DOHH2 (cell line): ENCODE data around the gene MYO5C.
A peak's percentile ranks its signal among the peaks of the same experiment; 100 is the strongest.

Source experiments
- H3F3A ChIP-seq: fragments of 200-600 bp; sonication (generic), shearing (Covaris generic); 2 replicates; pipeline ENCODE4 v1.6.0; 2016; ENCODE audit warnings: antibody characterized with exemption, mild to moderate bottlenecking; ENCODE audit not compliant: control insufficient read depth, insufficient read depth
- H3K27ac ChIP-seq: fragments of 200-600 bp; sonication (generic); 2 replicates; pipeline ENCODE4 v1.5.1; 2014; ENCODE audit warnings: low read depth, mild to moderate bottlenecking, low read length, moderate library complexity
- H3K27me3 ChIP-seq: fragments of 200-600 bp; sonication (generic); 2 replicates; pipeline ENCODE4 v1.6.1; 2014; ENCODE audit warnings: mild to moderate bottlenecking, low read length, mixed read lengths; ENCODE audit not compliant: control insufficient read depth
- H3K36me3 ChIP-seq: fragments of 200-600 bp; sonication (generic); 2 replicates; pipeline ENCODE4 v1.6.1; 2014; ENCODE audit warnings: mild to moderate bottlenecking, low read length, moderate library complexity, mixed read lengths; ENCODE audit not compliant: control insufficient read depth
- H3K4me1 ChIP-seq: fragments of 200-600 bp; sonication (generic); 2 replicates; pipeline ENCODE4 v1.6.1; 2014; ENCODE audit warnings: mild to moderate bottlenecking, low read length, mixed read lengths; ENCODE audit not compliant: control insufficient read depth
- H3K4me2 ChIP-seq: fragments of 200-600 bp; sonication (generic); 2 replicates; pipeline ENCODE4 v1.6.0; 2014; ENCODE audit warnings: mild to moderate bottlenecking, low read length, moderate library complexity
- H3K4me3 ChIP-seq: fragments of 200-600 bp; sonication (generic); 2 replicates; pipeline ENCODE4 v1.5.1; 2014; ENCODE audit warnings: mild to moderate bottlenecking, low read length, mixed read lengths
- H3K79me2 ChIP-seq: fragments of 200-600 bp; sonication (generic); 2 replicates; pipeline ENCODE4 v1.6.1; 2014; ENCODE audit warnings: mild to moderate bottlenecking, low read length, mixed read lengths; ENCODE audit not compliant: control insufficient read depth
- H3K9me2 ChIP-seq: fragments of 200-600 bp; sonication (generic); replicated peaks from 2 replicates; pipeline ENCODE4 v1.6.1; 2014; ENCODE audit warnings: mild to moderate bottlenecking, low read length, mixed read lengths; ENCODE audit not compliant: control insufficient read depth
- H3K9me3 ChIP-seq: fragments of 200-600 bp; sonication (generic); 2 replicates; pipeline ENCODE4 v1.6.1; 2014; ENCODE audit warnings: antibody characterized with exemption, low read length, mixed read lengths; ENCODE audit not compliant: control insufficient read depth, insufficient read depth
- H4K20me1 ChIP-seq: fragments of 200-600 bp; sonication (generic); 2 replicates; pipeline ENCODE4 v1.6.0; 2014; ENCODE audit warnings: low read depth, mild to moderate bottlenecking, antibody characterized with exemption, low read length, moderate library complexity; ENCODE audit not compliant: control insufficient read depth, insufficient read depth
- CTCF ChIP-seq: fragments of 200-600 bp; sonication (generic); IDR thresholded peaks from one replicate; pipeline ENCODE4 v1.5.1; 2014; ENCODE audit warnings: antibody characterized with exemption, mild to moderate bottlenecking, low read depth, low read length; ENCODE audit not compliant: poor library complexity, severe bottlenecking
- EZH2phosphoT487 ChIP-seq: fragments of 200-600 bp; sonication (generic); IDR thresholded peaks from 2 replicates; pipeline ENCODE4 v1.6.1; 2017; ENCODE audit warnings: borderline replicate concordance, mild to moderate bottlenecking, antibody characterized with exemption, low read length, moderate library complexity, mixed read lengths

MYO5C gene

GRCh38 chr15:52309154-52309548 is 13.5 kb upstream of the MYO5C start:
- no peaks in the 10 kb centered on the region for H3K9me3 ChIP-seq
- TF ChIP-seq EZH2phosphoT487 (no peak), CTCF (no peak)
- H3F3A ChIP-seq, result peaks cover 2% of the 10 kb centered on the region; the same call in 1 of the 2 replicates
- H3K4me2 ChIP-seq, result peak overlapping the region; percentile 54
- H3K4me1 ChIP-seq, result peaks cover 23% of the 10 kb centered on the region
- no peaks in the 10 kb centered on the region for H3K27me3 ChIP-seq
- peaks cover 7% of the 10 kb centered on the region; the same call in 1 of the 2 replicates for H3K36me3 ChIP-seq
- no peaks in the 10 kb centered on the region for H3K9me2 ChIP-seq
- H3K79me2 ChIP-seq, result no peaks in the 10 kb centered on the region
- H3K27ac ChIP-seq, result peak overlapping the region; percentile 28; the same call in 1 of the 2 replicates
- no peaks in the 10 kb centered on the region for H4K20me1 ChIP-seq
- H3K4me3 ChIP-seq, result peak overlapping the region; percentile 43

- TF ChIP-seq CTCF (no peak), EZH2phosphoT487 (no peak)
- H3K9me3 ChIP-seq, result no peaks in the 10 kb centered on the region
- H4K20me1 ChIP-seq, result no peaks in the 10 kb centered on the region
- no peaks in the 10 kb centered on the region for H3K79me2 ChIP-seq
- peak overlapping the region; percentile 43 for H3K4me3 ChIP-seq
- no peaks in the 10 kb centered on the region for H3K9me2 ChIP-seq
- peaks cover 7% of the 10 kb centered on the region; the same call in 1 of the 2 replicates for H3K36me3 ChIP-seq
- H3F3A ChIP-seq, result peaks cover 2% of the 10 kb centered on the region; the same call in 1 of the 2 replicates
- H3K27ac ChIP-seq, result peak overlapping the region; percentile 28; the same call in 1 of the 2 replicates
- no peaks in the 10 kb centered on the region for H3K27me3 ChIP-seq
- peaks cover 23% of the 10 kb centered on the region for H3K4me1 ChIP-seq
- H3K4me2 ChIP-seq, result peak overlapping the region; percentile 54
Measured at GRCh38 chr15:52308446-52309153, 13.0 kb upstream of the MYO5C start.

- Histone ChIP-seq H3K36me3 (peaks cover 1% of the 10 kb centered on the region; the same call in 1 of the 2 replicates), H3K4me3 (no peak overlapping the region), H3K79me2 (no peaks in the 10 kb centered on the region), H3K9me2 (no peaks in the 10 kb centered on the region), H3K4me1 (peaks cover 23% of the 10 kb centered on the region), H3K27me3 (no peaks in the 10 kb centered on the region), H3K27ac (no peak overlapping the region), H4K20me1 (no peaks in the 10 kb centered on the region), H3F3A (peaks cover 2% of the 10 kb centered on the region; the same call in 1 of the 2 replicates), H3K9me3 (no peaks in the 10 kb centered on the region), H3K4me2 (peak overlapping the region; percentile 54; the same call in 1 of the 2 replicates)
- TF ChIP-seq CTCF (no peak), EZH2phosphoT487 (no peak)
Measured at GRCh38 chr15:52307847-52308246, 12.2 kb upstream of the MYO5C start.
